ENCODE data around the gene BFSP2.

BFSP2 gene

DNA sequence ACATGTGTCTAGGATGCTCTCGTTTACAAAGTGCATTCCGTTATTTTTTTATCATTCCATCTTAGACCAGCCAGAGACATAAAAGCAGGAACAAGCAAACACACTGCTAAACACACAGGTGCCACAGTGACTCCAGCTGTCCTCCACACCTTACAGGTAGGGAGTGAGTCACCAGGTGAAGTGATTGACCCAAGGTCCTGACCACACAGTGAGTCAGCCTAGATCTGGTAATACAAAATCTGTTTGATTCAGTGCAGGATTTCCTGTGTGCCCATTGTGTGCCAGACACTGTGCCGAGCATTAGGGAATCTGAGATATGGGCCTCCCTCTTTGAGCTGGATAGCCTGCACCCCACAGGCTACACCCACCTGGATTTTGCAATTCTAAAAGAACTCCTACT lies 16.7 kb upstream of the BFSP2 start:
- DNase-seq (ENCODE audit: low spot score): no peak

GRCh38 chr3:133383741-133384140 lies 16.1 kb upstream of the BFSP2 start:
- DNase-seq (ENCODE audit: low spot score): no peak

GRCh38 chr3:133384331-133385027 lies 15.4 kb upstream of the BFSP2 start:
- DNase-seq (ENCODE audit: low spot score): no peak

DNA sequence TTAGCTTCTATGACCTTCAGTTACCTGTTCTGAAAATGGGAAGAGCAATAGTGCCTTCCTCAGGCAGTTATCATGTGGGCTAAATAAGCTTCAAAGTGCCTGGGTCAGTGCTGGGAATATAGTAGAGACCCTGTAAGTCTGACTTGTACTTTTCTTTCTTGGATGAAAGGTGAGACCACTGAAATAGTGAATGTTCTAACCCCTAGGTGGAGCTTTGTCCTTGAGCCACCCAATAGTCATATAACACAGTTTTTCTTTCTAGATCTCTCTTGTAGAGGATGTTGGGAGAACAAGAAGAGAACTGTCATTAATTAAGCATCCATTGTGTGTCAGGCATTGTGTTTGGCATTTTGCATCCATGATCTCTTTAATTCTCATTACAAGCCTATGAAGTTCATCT lies 13.0 kb upstream of the BFSP2 start:
- DNase-seq (ENCODE audit: low spot score): no peak

DNA sequence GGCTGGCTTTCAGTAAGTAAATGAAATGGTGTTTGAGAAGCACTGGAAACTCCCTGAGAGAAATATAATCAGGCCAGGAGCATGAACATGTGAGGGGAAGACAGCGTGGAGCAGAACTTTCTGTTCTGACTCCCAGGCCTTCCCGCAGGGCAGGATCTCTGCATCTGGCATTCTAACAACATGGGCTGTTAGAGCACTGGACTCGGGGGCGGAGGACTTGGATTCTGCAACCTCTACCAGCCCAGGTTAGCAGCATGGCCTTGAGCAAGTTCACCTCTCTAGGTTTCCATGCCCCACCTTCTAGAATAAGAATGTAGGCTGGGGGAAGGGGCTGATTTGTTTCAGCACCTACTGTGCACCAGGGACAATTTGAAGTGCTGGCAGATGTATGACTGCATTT lies 12.5 kb upstream of the BFSP2 start:
- no peak for DNase-seq (ENCODE audit: low spot score)

GRCh38 chr3:133388696-133389395 lies 11.0 kb upstream of the BFSP2 start:
- no peak for DNase-seq (ENCODE audit: low spot score)

DNA sequence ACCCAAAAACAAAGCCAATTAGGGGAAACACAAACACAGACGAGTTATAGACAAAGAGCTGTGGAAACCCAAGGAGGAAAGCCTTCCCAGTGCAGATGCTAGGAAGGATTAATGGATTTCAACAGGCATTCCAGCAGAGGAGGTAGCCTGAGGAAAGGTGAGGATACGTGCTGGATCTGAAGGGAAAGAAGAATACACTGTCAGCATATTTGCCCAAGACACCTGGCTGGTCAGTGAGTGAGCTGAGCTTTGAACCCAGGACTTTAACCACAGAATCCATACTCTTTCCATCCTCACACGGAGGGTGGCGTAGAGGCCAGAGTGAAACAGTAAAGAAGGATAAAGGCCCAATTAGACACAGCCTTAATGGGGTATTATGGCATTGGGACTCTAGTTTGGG lies 9.1 kb upstream of the BFSP2 start:
- DNase-seq (ENCODE audit: low spot score): no peak

DNA sequence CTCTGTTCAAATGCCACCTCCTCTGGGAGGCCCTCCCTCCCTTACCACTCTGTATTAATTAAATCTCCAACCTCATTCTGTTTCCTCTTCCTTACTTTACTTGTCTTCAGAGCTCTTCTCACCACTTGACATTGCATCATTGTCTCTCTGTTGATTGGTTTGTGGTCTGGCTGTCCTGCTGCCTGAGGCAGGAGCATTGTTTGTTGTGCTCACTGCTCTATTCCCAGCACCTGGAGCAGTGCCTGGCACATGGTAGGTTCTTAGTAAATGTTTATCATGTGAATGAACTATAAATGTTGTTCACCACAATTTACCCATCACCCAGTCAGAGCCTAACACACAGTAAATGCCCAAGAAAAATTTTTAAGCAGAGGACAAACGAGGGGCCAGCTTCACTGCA lies 6.7 kb upstream of the BFSP2 start:
- DNase-seq (ENCODE audit: low spot score): no peak

DNA sequence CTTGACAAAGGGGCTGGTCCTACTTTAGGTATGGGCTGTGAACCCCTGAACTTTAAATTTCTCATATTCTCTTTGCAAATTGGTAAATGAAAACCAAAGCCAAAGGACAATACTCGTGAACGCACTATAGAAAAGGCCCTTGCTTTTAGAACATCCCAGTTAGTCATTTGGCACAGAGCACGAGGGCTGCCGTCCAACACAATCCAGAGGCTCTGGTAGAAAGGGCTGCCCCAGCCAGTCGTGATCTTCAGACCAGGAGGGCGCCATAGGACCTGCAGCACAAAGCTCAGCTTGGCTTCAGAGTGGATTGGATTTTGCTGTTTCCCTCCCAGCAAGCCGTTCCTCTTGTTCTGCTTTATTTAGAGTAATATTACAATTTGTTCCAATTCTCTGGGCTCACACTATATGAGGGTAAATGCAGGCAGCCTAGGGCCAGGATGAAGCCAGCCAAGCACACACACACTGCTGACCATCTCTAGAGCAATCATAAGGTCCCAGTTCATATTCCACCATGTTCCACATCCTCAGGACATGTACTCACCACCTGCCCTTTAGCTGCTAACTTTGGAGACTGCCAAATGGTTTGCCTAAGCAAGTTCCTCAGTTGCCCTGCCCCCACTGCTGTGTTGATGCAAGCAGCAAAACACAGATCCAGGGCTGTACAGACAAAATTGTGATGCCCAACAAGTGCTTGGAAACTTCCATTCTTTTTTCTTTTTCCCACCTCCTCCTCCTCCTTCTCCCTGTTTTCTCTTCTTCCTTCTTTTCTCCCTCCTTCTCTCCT lies 6.0 kb upstream of the BFSP2 start:
- no peak for DNase-seq (ENCODE audit: low spot score)

DNA sequence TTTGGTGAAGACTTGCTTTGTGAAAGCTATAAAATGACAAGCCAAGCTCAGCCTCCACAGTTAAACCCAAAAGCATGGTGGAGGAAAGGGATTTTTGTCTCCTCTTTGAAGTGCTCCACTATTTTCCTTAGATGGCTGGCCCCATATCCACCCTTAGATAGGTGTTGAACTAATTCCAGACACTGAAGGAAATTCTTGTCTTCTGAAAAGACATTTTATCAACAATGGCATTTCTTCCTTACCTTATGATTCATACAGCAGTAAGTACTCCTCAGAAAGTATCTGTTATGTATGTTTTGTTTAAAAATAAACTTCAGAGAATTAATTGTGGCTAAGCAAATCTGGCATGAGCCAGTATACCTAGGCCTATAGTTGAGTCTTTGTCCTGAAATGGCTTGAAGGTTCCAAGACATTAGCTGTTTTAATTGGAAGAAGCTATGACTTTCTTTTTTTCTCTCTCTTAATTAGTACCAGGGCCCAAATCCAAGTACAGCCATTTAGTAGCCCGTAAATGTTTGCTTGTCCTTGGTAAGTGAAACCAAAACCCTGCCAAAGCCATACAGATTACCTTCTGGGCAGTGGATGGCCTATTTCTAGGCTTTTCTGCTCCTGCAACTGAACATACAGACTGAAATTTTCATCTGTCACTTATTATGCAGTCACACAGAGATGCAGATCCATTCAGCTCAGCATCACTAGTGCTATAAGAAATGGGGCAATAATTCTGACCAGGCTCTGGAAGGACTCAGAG lies 5.1 kb upstream of the BFSP2 start:
- DNase-seq (ENCODE audit: low spot score): no peak

DNA sequence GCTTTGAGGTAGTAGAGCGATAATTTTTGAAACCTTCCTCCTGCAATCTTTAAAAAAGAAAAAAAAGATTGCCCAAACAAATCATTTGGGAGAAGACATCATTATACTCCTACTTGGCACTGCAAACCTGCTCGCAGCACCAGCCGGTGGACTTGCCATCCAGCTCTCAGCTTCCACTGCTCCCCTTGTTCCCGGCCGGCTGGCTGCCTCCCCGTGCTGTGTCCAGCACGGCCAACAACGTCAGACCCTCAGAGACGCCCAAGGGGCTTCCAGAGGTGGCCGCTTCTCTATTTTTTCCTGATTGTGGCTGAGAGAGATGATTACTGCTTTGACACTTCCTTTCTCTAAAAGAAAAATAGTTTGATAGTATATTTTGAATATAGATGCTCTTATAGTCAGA lies 3.0 kb upstream of the BFSP2 start:
- DNase-seq (ENCODE audit: low spot score): no peak

GRCh38 chr3:133401374-133402135 lies 1.7 kb downstream of the BFSP2 start:
- DNase-seq (ENCODE audit: low spot score): no peak

DNA sequence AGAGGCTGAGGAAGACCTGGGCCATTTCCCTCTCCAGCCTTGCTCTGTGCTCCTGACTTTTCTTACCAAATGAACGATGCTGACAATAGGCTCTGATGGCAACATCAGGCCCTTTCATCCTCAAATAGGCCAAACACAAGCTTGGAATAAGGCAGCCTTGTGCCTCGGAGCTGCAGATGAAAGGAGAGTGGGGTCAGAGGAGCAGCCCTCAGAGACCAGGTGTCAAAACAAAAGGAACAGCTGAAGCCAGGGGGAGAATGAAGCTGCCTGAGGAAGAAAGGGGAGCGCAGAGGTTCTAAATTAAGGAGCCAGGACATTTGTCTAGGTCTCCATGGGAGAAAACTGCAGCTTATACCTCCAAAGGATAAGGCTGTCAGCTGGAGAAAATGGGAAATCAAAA lies 5.1 kb downstream of the BFSP2 start:
- no peak for DNase-seq (ENCODE audit: low spot score)

- no peak for DNase-seq (ENCODE audit: low spot score)
These were observed 8.5 kb downstream of the BFSP2 start for GRCh38 chr3:133408366-133408765.

GRCh38 chr3:133408961-133409360 lies 9.1 kb downstream of the BFSP2 start:
- DNase-seq (ENCODE audit: low spot score): no peak

GRCh38 chr3:133410191-133410892 lies 10.5 kb downstream of the BFSP2 start:
- DNase-seq (ENCODE audit: low spot score): no peak

DNA sequence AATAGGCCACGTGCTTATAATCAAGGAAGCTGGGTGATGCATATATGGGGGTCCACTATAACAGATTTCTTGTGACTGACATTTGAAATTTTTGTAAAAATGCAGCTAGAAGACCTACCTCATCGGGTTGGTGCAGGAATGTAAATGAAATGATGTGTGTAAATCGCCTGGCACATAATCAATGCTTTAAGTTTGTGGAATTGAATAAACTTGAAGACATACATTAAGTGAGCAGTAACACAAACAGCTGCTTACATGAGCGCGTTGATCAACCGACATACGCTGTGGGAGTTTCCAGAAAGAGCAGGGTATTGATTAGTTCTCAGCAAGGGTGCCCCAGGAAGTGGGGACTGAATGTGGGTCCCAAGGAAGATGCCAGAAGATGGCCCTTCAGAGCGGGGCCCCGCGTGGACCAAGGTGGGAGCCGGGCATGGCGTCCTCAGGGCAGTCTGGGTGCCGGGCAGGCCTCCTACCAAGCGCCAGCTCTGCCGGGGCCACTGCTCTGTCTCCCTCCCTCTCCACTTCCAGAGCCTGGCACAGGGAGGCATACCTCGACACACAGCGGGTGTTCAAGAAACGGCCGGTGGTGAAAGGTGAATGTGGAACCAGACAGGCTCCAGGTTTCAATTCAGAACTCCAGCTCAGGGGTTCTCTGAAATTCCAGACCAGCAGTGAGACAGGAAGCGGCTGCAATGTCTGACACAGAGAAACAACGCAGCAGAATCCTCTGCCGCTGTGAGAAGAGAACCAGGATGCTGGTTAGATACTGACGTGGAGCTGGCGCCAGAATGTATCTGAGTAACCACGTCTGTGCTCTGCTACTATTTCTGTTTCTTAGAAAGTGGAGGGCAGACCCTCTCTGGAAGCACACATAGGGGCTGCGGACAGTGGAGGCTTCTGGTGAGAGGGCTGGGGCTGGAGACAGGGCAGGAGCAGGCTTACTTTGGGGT lies 12.6 kb downstream of the BFSP2 start:
- no peak for DNase-seq (ENCODE audit: low spot score)

GRCh38 chr3:133413161-133414020 lies 13.5 kb downstream of the BFSP2 start:
- no peak for DNase-seq (ENCODE audit: low spot score)

DNA sequence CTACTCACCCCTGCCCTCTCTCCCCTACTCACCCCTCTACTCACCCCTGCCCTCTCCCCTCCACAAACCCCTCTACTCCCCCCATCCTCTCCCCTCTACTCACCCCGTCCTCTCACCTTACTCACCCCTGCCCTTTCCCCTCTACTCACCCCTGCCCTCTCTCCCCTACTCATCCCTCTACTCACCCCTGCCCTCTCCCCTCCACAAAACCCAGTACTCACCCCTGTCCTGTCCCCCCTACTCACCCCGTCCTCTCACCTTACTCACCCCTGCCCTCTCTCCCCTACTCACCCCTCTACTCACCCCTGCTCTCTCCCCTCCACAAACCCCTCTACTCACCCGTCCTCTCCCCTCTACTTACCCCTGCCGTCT lies 14.2 kb downstream of the BFSP2 start:
- no peak for DNase-seq (ENCODE audit: low spot score)

All from CD4-positive, alpha-beta T cell treated with Interleukin-6 at 100 ng/mL for 8 hours (primary cell).